Ovary (tissue), 3 donors: ENCODE measurements around the gene TCFL5.

Experiments used
- CTCF ChIP-seq, 3 donors: fragments of 450-650 bp in 2 of 3; fragments of 200-600 bp in 1 of 3; IDR thresholded peaks; one replicate each; pipeline versions ENCODE4 v1.5.1 to v1.8.0; 2016 to 2022; ENCODE audit warnings: antibody characterized with exemption in 3 of 3, mild to moderate bottlenecking in 1 of 3
- EP300 ChIP-seq: sonication (generic); formaldehyde crosslinking; IDR thresholded peaks from one replicate; pipeline ENCODE4 v1.6.1; 2017; ENCODE audit warnings: antibody characterized with exemption
- POLR2A ChIP-seq: fragments of 450-650 bp; IDR thresholded peaks from one replicate; pipeline ENCODE4 v1.6.1; 2017; ENCODE audit warnings: antibody characterized with exemption, mild to moderate bottlenecking, moderate library complexity
- donor health status: DM: no; HTN: no; CAD: no.

DNA sequence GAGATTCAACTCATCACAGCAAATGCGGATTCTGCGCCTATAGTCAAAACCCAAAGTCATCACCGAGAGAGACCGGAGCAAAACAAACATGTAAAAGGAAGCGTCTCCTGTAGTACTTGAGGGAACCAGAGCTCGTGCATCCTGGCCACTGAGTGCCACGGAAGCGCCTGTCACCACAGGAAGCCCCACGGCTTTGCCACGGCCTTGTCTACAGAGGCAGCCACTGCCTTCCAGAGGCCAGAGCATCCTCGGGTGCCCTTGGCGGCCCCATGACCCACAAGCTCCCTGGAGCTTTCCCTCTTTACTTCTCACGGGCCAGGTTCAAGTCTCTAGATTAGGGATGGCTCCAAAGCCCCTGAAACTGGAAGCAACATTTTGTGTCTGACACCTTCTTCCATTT is 7.5 kb downstream of the TCFL5 start:
- no peak for TF ChIP-seq CTCF (IDR thresholded peaks at IDR 0.05)
- TF ChIP-seq POLR2A = no peak
- no peak for TF ChIP-seq EP300
